Hepatocyte (in vitro differentiated cells): ENCODE results near the gene SLC9A3.

Experiments
- CTCF ChIP-seq: fragments of 200-600 bp; sonication (generic); IDR thresholded peaks from 2 replicates; pipeline ENCODE4 v1.5.1; 2016; ENCODE audit warnings: antibody characterized with exemption, mild to moderate bottlenecking; ENCODE audit not compliant: poor library complexity
- EZH2 ChIP-seq: fragments of 200-600 bp; sonication (generic); IDR thresholded peaks from 2 replicates; pipeline ENCODE4 v1.6.1; 2016; ENCODE audit warnings: antibody characterized with exemption, mild to moderate bottlenecking, borderline replicate concordance
- EZH2phosphoT487 ChIP-seq: fragments of 200-600 bp; sonication (generic); IDR thresholded peaks from one replicate; pipeline ENCODE4 v1.6.1; 2018; ENCODE audit warnings: antibody characterized with exemption, mild to moderate bottlenecking, low read depth, moderate library complexity; ENCODE audit not compliant: unreplicated experiment, severe bottlenecking

- TF ChIP-seq EZH2phosphoT487 = no peak
- TF ChIP-seq CTCF = no peak
- no peak for TF ChIP-seq EZH2
Observed at GRCh38 chr5:522899-523440, 1.3 kb downstream of the SLC9A3 start.
